ENCODE results near the gene SAGE1.
"Not testable (repeated sequence)": the region's sequence is repeated elsewhere in the genome, so short reads cannot be mapped to it uniquely, and the experiment has no call there.

Gene SAGE1

GRCh38 chrX:135893294-135893817 lies at the start of gene SAGE1, which contains the start of gene CT45A10:
TSS of gene SAGE1 (plus strand) at chrX:135893716. CDS start at chrX:135896243, 2,527 bp downstream.
TSS of gene CT45A10 (minus strand) at chrX:135893444. CDS start at chrX:135885344, 8,100 bp downstream.
- DNase-seq (ENCODE audit: insufficient read length, low spot score) (no peak), FAIRE-seq (no peak)

- FAIRE-seq; DNase-seq (ENCODE audit: insufficient read length, low spot score): not testable (repeated sequence)
Observed at GRCh38 chrX:135854438-135854837, 39.1 kb upstream of the SAGE1 start, which contains the start of gene CT45A8. TSS of gene CT45A8 (minus strand) at chrX:135854538. CDS start at chrX:135850783, 3,755 bp downstream.

DNA sequence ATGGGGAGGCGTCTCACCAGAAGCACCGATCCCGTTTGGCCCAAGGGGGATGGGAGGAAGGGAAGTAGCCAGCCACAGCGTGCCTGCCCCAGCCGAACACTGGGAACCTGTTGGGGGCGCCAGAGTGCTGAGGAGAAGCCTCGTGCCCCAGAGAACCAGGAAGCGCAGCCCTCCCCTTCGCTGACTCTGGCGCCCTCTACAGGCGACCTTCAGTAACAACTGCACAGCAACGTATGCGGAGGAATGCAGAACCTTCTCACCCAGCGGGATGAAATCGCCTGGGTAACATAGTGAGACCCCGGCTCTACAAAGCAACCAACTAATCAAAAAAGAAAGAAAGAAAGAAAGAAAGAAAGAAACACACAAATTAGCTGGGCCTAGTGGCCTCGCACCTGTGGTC lies 21.8 kb upstream of the SAGE1 start, which contains the start of gene CT45A9:
TSS of gene CT45A9 (minus strand) at position 101 of the 400 bp plus-strand sequence. CDS start 3,751 bp downstream, outside the sequence.
- not testable (repeated sequence) for FAIRE-seq; DNase-seq (ENCODE audit: insufficient read length, low spot score)

DNA sequence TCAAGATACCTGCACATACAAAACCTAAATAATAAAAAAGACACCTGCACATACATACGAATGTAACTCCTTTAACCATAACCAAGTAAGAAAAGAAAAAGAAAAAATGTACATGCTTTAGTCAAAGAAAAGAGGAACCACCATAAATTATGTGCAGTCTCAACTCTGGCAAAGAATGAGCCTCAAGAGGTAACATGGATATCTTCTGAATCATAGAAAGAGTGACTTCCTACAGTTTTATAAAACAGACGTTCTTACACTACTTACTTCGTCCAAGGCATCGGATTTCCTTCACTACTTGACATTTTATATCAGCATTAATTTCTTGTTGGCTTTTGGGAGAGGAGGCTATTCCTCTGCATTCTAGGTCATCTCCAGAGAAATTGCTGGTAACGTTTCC lies 10.8 kb upstream of the SAGE1 start:
- not testable (repeated sequence) for FAIRE-seq; DNase-seq (ENCODE audit: insufficient read length, low spot score)

GRCh38 chrX:135888230-135888629 lies 5.3 kb upstream of the SAGE1 start:
- FAIRE-seq: not testable (repeated sequence)

DNA sequence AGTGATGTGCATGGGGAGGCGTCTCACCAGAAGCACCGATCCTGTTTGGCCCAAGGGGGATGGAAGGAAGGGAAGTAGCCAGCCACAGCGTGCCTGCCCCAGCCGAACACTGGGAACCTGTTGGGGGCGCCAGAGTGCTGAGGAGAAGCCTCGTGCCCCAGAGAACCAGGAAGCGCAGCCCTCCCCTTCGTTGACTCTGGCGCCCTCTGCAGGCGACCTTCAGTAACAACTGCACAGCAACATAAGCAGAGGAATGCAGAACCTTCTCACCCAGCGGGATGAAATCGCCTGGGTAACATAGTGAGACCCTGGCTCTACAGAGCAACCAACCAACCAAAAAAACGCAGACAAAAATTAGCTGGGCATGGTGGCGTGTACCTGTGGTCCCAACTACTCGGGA lies 4.5 kb upstream of the SAGE1 start:
- FAIRE-seq; DNase-seq (ENCODE audit: insufficient read length, low spot score): not testable (repeated sequence)

More at GRCh38 chrX:135888230-135888629, 5.3 kb upstream of the SAGE1 start:
- DNase-seq (ENCODE audit: insufficient read length, low spot score): not testable (repeated sequence)

DNA sequence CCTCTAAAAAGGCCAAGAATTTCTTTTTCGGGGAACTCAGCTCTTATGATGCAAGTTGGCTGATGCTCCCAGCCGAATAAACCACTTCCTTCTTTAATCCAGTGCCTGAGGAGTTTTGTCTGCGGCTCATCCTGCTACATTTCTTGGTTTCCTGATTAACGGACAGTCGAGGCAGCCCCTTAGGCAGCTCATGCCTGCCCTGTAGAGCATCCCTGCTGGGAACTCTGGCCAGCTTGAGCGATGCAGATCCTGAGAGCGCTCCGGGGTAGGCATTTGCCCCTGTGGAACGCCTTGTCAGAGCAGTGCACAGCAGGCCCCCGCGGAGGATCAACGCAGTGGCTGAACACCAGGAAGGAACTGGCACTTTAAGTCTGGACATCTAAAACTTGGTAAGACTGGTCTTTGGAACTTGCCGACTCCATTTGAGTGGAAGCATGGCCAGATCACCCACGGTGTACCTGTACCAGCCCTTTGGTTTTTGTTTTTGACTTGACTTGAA lies 3.4 kb upstream of the SAGE1 start:
- FAIRE-seq: no peak

GRCh38 chrX:135892781-135893180 lies 735 bp upstream of the SAGE1 start:
- DNase-seq (ENCODE audit: insufficient read length, low spot score): no peak

More for the DNA sequence above, 3.4 kb upstream of the SAGE1 start:
- no peak for DNase-seq (ENCODE audit: insufficient read length, low spot score)

GRCh38 chrX:135910251-135910650 lies 16.7 kb downstream of the SAGE1 start:
- FAIRE-seq (no peak), DNase-seq (ENCODE audit: insufficient read length, low spot score) (no peak)

More at GRCh38 chrX:135892781-135893180, 735 bp upstream of the SAGE1 start:
- FAIRE-seq: no peak

GRCh38 chrX:135914404-135914803 lies 20.9 kb downstream of the SAGE1 start:
- no peak for FAIRE-seq

GRCh38 chrX:135920516-135920915 lies 27.0 kb downstream of the SAGE1 start:
- DNase-seq (ENCODE audit: insufficient read length, low spot score); FAIRE-seq: not testable (repeated sequence)

More at GRCh38 chrX:135914404-135914803, 20.9 kb downstream of the SAGE1 start:
- DNase-seq (ENCODE audit: insufficient read length, low spot score): no peak

- FAIRE-seq (no peak), DNase-seq (ENCODE audit: insufficient read length, low spot score) (no peak)
Observed at GRCh38 chrX:135923353-135923752, 29.8 kb downstream of the SAGE1 start.

- no peak for FAIRE-seq
Observed at GRCh38 chrX:135927897-135928296, 34.4 kb downstream of the SAGE1 start.

DNA sequence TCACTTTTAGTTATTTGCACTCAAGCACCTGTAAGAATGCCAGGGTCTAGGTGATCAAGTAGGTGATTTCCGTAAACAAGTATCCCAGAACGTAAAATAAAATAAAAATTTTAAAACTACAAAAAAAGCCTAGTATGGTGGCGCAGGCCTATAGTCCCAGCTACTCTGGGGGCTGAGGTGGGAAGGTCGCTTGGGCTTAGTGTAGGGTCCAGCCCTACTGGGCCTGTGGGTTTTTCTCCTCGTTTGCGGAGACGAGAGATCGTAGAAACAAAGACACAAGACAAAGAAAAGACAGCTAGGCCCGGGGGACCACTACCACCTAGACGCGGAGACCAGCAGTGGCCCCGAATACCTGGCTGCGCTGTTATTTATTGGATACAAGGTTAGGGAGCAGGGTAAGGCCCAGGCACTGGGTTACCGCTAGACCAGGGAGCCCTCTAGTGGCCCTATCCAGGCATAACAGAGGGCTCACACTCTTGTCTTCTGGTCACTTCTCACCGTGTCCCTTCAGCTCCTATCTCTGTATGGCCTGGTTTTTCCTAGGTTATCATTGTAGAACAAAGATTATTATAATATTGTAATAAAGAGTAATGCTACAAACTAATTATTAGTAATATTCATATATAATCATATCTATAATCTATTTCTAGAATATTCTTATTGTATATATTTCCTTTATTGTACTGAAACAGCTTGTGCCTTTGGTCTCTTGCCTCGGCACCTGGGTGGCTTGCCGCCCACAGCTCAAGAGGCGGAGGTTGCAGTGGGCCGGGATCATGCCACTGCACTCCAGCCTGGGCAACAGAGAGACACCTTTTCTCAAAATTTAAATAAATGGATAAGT lies 38.4 kb downstream of the SAGE1 start:
- FAIRE-seq (no peak), DNase-seq (ENCODE audit: insufficient read length, low spot score) (no peak)

More at GRCh38 chrX:135927897-135928296, 34.4 kb downstream of the SAGE1 start:
- DNase-seq (ENCODE audit: insufficient read length, low spot score): no peak

DNA sequence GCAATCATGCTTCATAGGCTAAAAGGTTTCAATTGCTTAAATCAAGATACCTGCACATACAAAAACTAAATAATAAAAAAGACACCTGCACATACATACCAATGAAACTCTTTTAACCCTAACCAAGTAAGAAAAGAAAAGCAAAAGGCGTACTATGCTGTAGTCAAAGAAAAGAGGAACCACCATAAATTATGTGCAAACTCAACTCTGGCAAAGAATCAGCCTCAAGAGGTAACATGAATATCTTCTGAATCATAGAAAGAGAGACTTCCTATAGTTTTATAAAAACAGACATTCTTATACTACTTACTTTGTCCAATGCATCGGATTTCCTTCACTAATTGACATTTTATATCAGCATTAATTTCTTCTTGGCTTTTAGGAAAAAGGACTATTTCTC lies 51.0 kb downstream of the SAGE1 start:
- DNase-seq (ENCODE audit: insufficient read length, low spot score) (no peak), FAIRE-seq (no peak)

- no peak for FAIRE-seq
Observed at GRCh38 chrX:135951291-135951690, 57.8 kb downstream of the SAGE1 start.

More at GRCh38 chrX:135951291-135951690, 57.8 kb downstream of the SAGE1 start:
- DNase-seq (ENCODE audit: insufficient read length, low spot score): no peak

Data from HTR-8/SVneo (cell line).